ENCODE measurements around the gene DENND6B. TPM values are rescaled to one million over a fixed set of nuclear protein-coding genes. Genes with fewer than 3 reads are reported as not detected.

The DENND6B gene
- total and polyA plus RNA-seq, 3 experiments from 2014 or later, result 0.67 to 4.3 (median 3.9) TPM

- no peak overlapping the region for H3K4me3 Mint-ChIP-seq
- Histone ChIP-seq H3K9me3 (ENCODE audit: low read length) (no peaks in the 10 kb centered on the region), H3K4me3 (ENCODE audit: low read length) (no peak overlapping the region), H3K4me1 (ENCODE audit: insufficient read depth, low read length) (no peaks in the 10 kb centered on the region), H3K36me3 (ENCODE audit: insufficient read depth, low read length) (no peaks in the 10 kb centered on the region), H3K27me3 (ENCODE audit: insufficient read depth, low read length, poor library complexity, severe bottlenecking) (peaks cover 9% of the 10 kb centered on the region), H3K27ac (ENCODE audit: low read depth, low read length) (no peak overlapping the region)
- H3K36me3 Mint-ChIP-seq, result no peaks in the 10 kb centered on the region
- no peak overlapping the region for H3K27ac Mint-ChIP-seq
- peaks cover 0 to 2% (median 0%) of the 10 kb centered on the region in 5 donors for H3K9me3 Mint-ChIP-seq
- no peak for DNase-seq
- peaks cover 0 to 5% (median 0%) of the 10 kb centered on the region in 3 donors for H3K4me1 Mint-ChIP-seq
- peaks cover 1 to 17% of the 10 kb centered on the region in 2 donors for H3K27me3 Mint-ChIP-seq
- ChIA-PET CTCF (no interaction called here), POLR2A (no interaction called here)
Measured at GRCh38 chr22:50289151-50289941, 37.5 kb downstream of the DENND6B start.

- H3K27ac ChIP-seq (ENCODE audit: low read depth, low read length), result no peak overlapping the region
- CTCF ChIA-PET, result no interaction called here
- no peaks in the 10 kb centered on the region for H3K36me3 ChIP-seq (ENCODE audit: insufficient read depth, low read length)
- no peaks in the 10 kb centered on the region for H3K4me1 ChIP-seq (ENCODE audit: insufficient read depth, low read length)
- DNase-seq, result no peak
- peaks cover 9% of the 10 kb centered on the region for H3K27me3 ChIP-seq (ENCODE audit: insufficient read depth, low read length, poor library complexity, severe bottlenecking)
- Mint-ChIP-seq H3K36me3 (no peaks in the 10 kb centered on the region), H3K4me3 (no peak overlapping the region), H3K27ac (no peak overlapping the region), H3K27me3 (peaks cover 1 to 13% of the 10 kb centered on the region in 2 donors), H3K4me1 (peaks cover 0 to 3% (median 0%) of the 10 kb centered on the region in 3 donors), H3K9me3 (peaks cover 0 to 2% (median 0%) of the 10 kb centered on the region in 5 donors)
- H3K4me3 ChIP-seq (ENCODE audit: low read length), result no peak overlapping the region
- POLR2A ChIA-PET, result no interaction called here
- H3K9me3 ChIP-seq (ENCODE audit: low read length), result no peaks in the 10 kb centered on the region
Measured at GRCh38 chr22:50287731-50288130, 39.1 kb downstream of the DENND6B start.

DNA sequence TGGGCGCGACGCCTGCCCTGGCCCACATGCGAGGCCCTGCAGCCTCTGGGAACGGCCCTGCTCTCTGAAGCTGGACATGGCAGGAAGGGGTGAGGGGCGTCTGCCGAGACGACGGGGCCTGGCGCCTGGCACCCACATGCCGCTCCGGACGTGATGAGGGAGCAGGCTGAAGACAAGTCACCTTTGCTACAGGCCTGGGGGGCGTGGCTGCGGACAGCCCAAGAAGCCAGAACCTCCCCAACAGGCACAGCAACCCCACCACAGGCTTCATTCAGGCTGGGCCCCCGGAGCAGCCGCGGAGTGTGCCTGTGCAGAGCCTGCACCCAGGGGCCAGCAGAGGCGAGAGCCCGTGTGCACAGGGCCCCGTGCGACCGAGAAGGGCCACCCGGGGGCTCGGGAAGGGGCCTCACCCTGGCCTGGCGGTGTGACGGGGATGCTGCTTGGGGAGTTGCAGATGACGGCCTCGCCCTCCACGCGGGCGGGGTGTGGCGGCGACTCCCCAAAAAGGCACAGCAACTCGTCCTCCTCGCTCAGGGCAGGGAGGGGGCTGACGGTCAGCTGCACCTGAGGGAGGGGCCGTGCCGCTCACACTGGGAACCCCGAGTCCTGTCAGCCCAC lies 40.0 kb downstream of the DENND6B start:
- Histone ChIP-seq H3K36me3 (ENCODE audit: insufficient read depth, low read length) (no peaks in the 10 kb centered on the region), H3K27ac (ENCODE audit: low read depth, low read length) (no peak overlapping the region), H3K27me3 (ENCODE audit: insufficient read depth, low read length, poor library complexity, severe bottlenecking) (peaks cover 9% of the 10 kb centered on the region), H3K4me1 (ENCODE audit: insufficient read depth, low read length) (no peaks in the 10 kb centered on the region), H3K4me3 (ENCODE audit: low read length) (no peak overlapping the region), H3K9me3 (ENCODE audit: low read length) (no peaks in the 10 kb centered on the region)
- Mint-ChIP-seq H3K36me3 (no peaks in the 10 kb centered on the region), H3K4me1 (no peaks in the 10 kb centered on the region), H3K9me3 (no peaks in the 10 kb centered on the region), H3K27ac (no peak overlapping the region), H3K4me3 (no peak overlapping the region), H3K27me3 (peaks cover 0 to 5% of the 10 kb centered on the region in 2 donors)
- ChIA-PET CTCF (no interaction called here), POLR2A (no interaction called here)
- no peak for DNase-seq

- ChIA-PET POLR2A (no interaction called here), CTCF (no interaction called here)
- no peaks in the 10 kb centered on the region for H3K36me3 Mint-ChIP-seq
- no peak for DNase-seq
- Histone ChIP-seq H3K4me1 (ENCODE audit: insufficient read depth, low read length) (no peaks in the 10 kb centered on the region), H3K27me3 (ENCODE audit: insufficient read depth, low read length, poor library complexity, severe bottlenecking) (peaks cover 4% of the 10 kb centered on the region), H3K27ac (ENCODE audit: low read depth, low read length) (no peak overlapping the region), H3K36me3 (ENCODE audit: insufficient read depth, low read length) (no peaks in the 10 kb centered on the region), H3K4me3 (ENCODE audit: low read length) (no peak overlapping the region), H3K9me3 (ENCODE audit: low read length) (no peaks in the 10 kb centered on the region)
- peaks cover 0 to under 1% of the 10 kb centered on the region in 2 donors for H3K27me3 Mint-ChIP-seq
- H3K4me3 Mint-ChIP-seq, result no peak overlapping the region
- H3K27ac Mint-ChIP-seq, result no peak overlapping the region
- H3K9me3 Mint-ChIP-seq, result no peaks in the 10 kb centered on the region
- no peaks in the 10 kb centered on the region for H3K4me1 Mint-ChIP-seq
Measured at GRCh38 chr22:50286275-50286674, 40.5 kb downstream of the DENND6B start.

DNA sequence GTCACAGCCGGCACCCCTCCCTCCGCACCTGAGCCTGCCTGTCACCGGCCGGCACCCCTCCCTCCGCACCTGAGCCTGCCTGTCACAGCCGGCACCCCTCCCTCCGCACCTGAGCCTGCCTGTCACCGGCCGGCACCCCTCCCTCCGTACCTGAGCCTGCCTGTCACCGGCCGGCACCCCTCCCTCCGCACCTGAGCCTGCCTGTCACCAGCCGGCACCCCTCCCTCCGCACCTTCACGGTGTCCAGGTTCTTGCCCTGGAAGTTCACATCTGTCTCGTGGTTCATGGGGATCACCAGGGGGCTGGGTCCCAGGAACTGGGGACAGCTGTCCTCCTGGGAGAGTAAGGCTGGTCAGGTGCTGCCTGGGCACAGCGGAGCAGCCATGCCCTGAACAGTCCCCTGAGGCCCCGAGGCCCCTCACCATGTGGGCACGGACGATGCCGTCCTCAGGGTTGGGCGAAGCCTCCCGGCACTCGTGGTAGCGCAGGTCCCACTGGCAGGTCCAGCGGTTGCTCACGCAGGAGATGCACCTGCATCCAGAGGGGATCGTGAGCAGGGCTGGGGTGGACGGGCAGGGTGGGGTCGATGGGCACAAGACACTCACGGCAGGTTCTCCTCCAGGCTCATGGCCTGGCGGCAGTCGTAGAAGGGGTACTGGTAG lies 41.1 kb downstream of the DENND6B start:
- Mint-ChIP-seq H3K36me3 (no peaks in the 10 kb centered on the region), H3K27me3 (no peaks in the 10 kb centered on the region), H3K4me3 (no peak overlapping the region), H3K4me1 (no peaks in the 10 kb centered on the region), H3K9me3 (no peaks in the 10 kb centered on the region), H3K27ac (no peak overlapping the region)
- no peaks in the 10 kb centered on the region for H3K9me3 ChIP-seq (ENCODE audit: low read length)
- H3K27me3 ChIP-seq (ENCODE audit: insufficient read depth, low read length, poor library complexity, severe bottlenecking), result no peaks in the 10 kb centered on the region
- no peak overlapping the region for H3K4me3 ChIP-seq (ENCODE audit: low read length)
- DNase-seq, result no peak
- H3K4me1 ChIP-seq (ENCODE audit: insufficient read depth, low read length), result no peaks in the 10 kb centered on the region
- CTCF ChIA-PET, result no interaction called here
- POLR2A ChIA-PET, result no interaction called here
- H3K36me3 ChIP-seq (ENCODE audit: insufficient read depth, low read length), result no peaks in the 10 kb centered on the region
- H3K27ac ChIP-seq (ENCODE audit: low read depth, low read length), result no peak overlapping the region

GRCh38 chr22:50284479-50284878 lies 42.3 kb downstream of the DENND6B start:
- ChIA-PET POLR2A (no interaction called here), CTCF (no interaction called here)
- Histone ChIP-seq H3K9me3 (ENCODE audit: low read length) (no peaks in the 10 kb centered on the region), H3K4me1 (ENCODE audit: insufficient read depth, low read length) (no peaks in the 10 kb centered on the region), H3K4me3 (ENCODE audit: low read length) (no peak overlapping the region), H3K36me3 (ENCODE audit: insufficient read depth, low read length) (no peaks in the 10 kb centered on the region), H3K27ac (ENCODE audit: low read depth, low read length) (no peak overlapping the region), H3K27me3 (ENCODE audit: insufficient read depth, low read length, poor library complexity, severe bottlenecking) (no peaks in the 10 kb centered on the region)
- Mint-ChIP-seq H3K9me3 (no peaks in the 10 kb centered on the region), H3K27ac (no peak overlapping the region), H3K36me3 (no peaks in the 10 kb centered on the region), H3K4me1 (no peaks in the 10 kb centered on the region), H3K4me3 (no peak overlapping the region), H3K27me3 (no peaks in the 10 kb centered on the region)
- DNase-seq, result no peak

GRCh38 chr22:50283821-50284220 lies 43.0 kb downstream of the DENND6B start:
- Histone ChIP-seq H3K36me3 (ENCODE audit: insufficient read depth, low read length) (no peaks in the 10 kb centered on the region), H3K9me3 (ENCODE audit: low read length) (no peaks in the 10 kb centered on the region), H3K4me3 (ENCODE audit: low read length) (no peak overlapping the region), H3K4me1 (ENCODE audit: insufficient read depth, low read length) (no peaks in the 10 kb centered on the region), H3K27me3 (ENCODE audit: insufficient read depth, low read length, poor library complexity, severe bottlenecking) (no peaks in the 10 kb centered on the region), H3K27ac (ENCODE audit: low read depth, low read length) (no peak overlapping the region)
- ChIA-PET POLR2A (no interaction called here), CTCF (no interaction called here)
- Mint-ChIP-seq H3K27me3 (no peaks in the 10 kb centered on the region), H3K4me1 (no peaks in the 10 kb centered on the region), H3K9me3 (no peaks in the 10 kb centered on the region), H3K4me3 (no peak overlapping the region), H3K36me3 (no peaks in the 10 kb centered on the region), H3K27ac (no peak overlapping the region)
- DNase-seq, result no peak

DNA sequence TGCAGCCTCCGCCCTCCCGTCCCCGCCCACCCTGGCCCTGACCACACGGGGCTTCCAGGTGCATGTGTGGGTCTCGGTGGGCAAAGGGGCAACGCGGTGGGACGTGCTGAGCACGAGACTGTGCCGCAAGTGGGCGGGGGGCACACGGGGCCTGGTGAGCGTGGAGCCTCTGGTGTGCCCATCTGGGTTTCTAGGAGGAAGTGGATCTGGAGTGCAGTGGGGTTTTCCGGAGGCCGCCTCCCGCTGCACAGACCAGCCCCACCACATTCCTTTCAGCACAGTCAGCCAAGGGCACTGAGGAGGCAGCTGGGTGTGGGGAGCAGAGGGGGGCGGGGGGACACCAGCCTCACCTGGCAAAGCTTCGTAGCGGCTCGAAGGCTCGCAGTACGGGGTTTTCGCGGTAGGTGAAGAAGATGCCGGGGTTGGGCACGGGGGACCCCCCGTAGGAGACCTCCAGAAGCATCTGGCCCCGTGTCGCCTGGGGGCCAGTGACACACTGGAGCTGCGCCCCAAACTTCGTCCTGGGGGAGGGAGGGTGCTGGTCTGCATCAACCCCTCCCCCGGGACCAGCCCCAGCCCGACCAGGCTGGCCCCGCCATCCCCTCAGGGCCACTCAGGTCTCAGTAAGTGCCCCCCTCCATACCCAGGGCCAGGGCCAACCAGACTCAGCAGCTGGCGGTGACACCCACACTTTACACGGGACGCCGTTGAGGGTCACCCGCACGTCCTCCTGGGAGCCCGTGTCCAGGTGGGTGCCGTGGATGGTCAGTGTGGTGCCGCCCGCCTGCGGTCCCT lies 44.3 kb downstream of the DENND6B start:
- no peaks in the 10 kb centered on the region for H3K36me3 ChIP-seq (ENCODE audit: insufficient read depth, low read length)
- H3K27me3 ChIP-seq (ENCODE audit: insufficient read depth, low read length, poor library complexity, severe bottlenecking), result no peaks in the 10 kb centered on the region
- no peaks in the 10 kb centered on the region for H3K4me1 ChIP-seq (ENCODE audit: insufficient read depth, low read length)
- no peak overlapping the region for H3K27ac ChIP-seq (ENCODE audit: low read depth, low read length)
- DNase-seq, result no peak
- POLR2A ChIA-PET, result no interaction called here
- H3K4me1 Mint-ChIP-seq, result no peaks in the 10 kb centered on the region
- H3K9me3 Mint-ChIP-seq, result no peaks in the 10 kb centered on the region
- no peaks in the 10 kb centered on the region for H3K9me3 ChIP-seq (ENCODE audit: low read length)
- H3K27ac Mint-ChIP-seq, result no peak overlapping the region
- no peak overlapping the region for H3K4me3 Mint-ChIP-seq
- no peaks in the 10 kb centered on the region for H3K27me3 Mint-ChIP-seq
- H3K4me3 ChIP-seq (ENCODE audit: low read length), result no peak overlapping the region
- CTCF ChIA-PET, result no interaction called here
- H3K36me3 Mint-ChIP-seq, result no peaks in the 10 kb centered on the region
